Liver (tissue), 9 donors: ENCODE data around the gene KIAA0930. TPM values are rescaled to one million over a fixed set of nuclear protein-coding genes. Genes with fewer than 3 reads are reported as not detected.

Source experiments
- DNase-seq: peaks from one replicate; pipeline ENCODE4 v3.0.0-alpha.2; 2017; ENCODE audit warnings: low spot score
- H3K27ac ChIP-seq, 2 donors: one replicate each; pipeline ENCODE4 v1.7.0; 2013; ENCODE audit warnings: inconsistent platforms in 2 of 2, low read length in 2 of 2, control low read depth in 1 of 2, low read depth in 1 of 2, mild to moderate bottlenecking in 1 of 2
- H3K27me3 ChIP-seq, 4 donors: one replicate each; pipeline versions ENCODE4 v1.6.1 to v1.7.0; 2013; ENCODE audit warnings: low read length in 3 of 4, inconsistent platforms in 1 of 4, mild to moderate bottlenecking in 1 of 4, moderate library complexity in 1 of 4; ENCODE audit not compliant: control insufficient read depth in 4 of 4, insufficient read depth in 4 of 4
- H3K36me3 ChIP-seq, 4 donors: one replicate each; pipeline versions ENCODE4 v1.6.1 to v1.7.0; 2013; ENCODE audit warnings: low read length in 3 of 4, mild to moderate bottlenecking in 3 of 4, low read depth in 1 of 4, moderate library complexity in 1 of 4; ENCODE audit not compliant: control insufficient read depth in 4 of 4, insufficient read depth in 3 of 4
- H3K4me1 ChIP-seq, 4 donors: one replicate each; pipeline versions ENCODE4 v1.6.1 to v1.7.0; 2013; ENCODE audit warnings: low read length in 3 of 4, mild to moderate bottlenecking in 3 of 4, moderate library complexity in 1 of 4; ENCODE audit not compliant: control insufficient read depth in 4 of 4, insufficient read depth in 4 of 4
- H3K4me3 ChIP-seq, 3 donors: one replicate each; pipeline versions ENCODE4 v1.6.1 to v1.7.0; 2013; ENCODE audit warnings: low read length in 3 of 3, control low read depth in 1 of 3, low read depth in 1 of 3, mild to moderate bottlenecking in 1 of 3
- H3K9ac ChIP-seq, 2 donors: one replicate each; pipeline ENCODE4 v1.7.0; 2013; ENCODE audit warnings: low read length in 2 of 2, mild to moderate bottlenecking in 2 of 2, moderate library complexity in 2 of 2, control low read depth in 1 of 2, low read depth in 1 of 2
- H3K9me3 ChIP-seq, 4 donors: one replicate each; pipeline versions ENCODE4 v1.6.1 to v1.7.0; 2013; ENCODE audit warnings: low read length in 3 of 4; ENCODE audit not compliant: control insufficient read depth in 4 of 4
- EGR1 ChIP-seq, 2 donors: IDR thresholded peaks; 2 replicates each; pipeline ENCODE4 v1.6.1; 2016 to 2018; ENCODE audit warnings: antibody characterized with exemption in 2 of 2, low read depth in 2 of 2
- FOXA1 ChIP-seq: IDR thresholded peaks from 2 replicates; pipeline ENCODE4 v1.6.1; 2016; ENCODE audit warnings: antibody characterized with exemption
- FOXA2 ChIP-seq: IDR thresholded peaks from 2 replicates; pipeline ENCODE4 v1.6.1; 2016; ENCODE audit warnings: antibody characterized with exemption
- GABPA ChIP-seq, 2 donors: IDR thresholded peaks in 1 of 2; conservative IDR thresholded peaks in 1 of 2; 2 replicates each; pipeline ENCODE4 v1.6.1; 2016; ENCODE audit warnings: antibody characterized with exemption in 2 of 2, mild to moderate bottlenecking in 1 of 2, moderate library complexity in 1 of 2
- HNF4A ChIP-seq, 2 donors: conservative IDR thresholded peaks; 2 replicates each; pipeline ENCODE4 v1.6.1; 2016; ENCODE audit warnings: antibody characterized with exemption in 2 of 2, mild to moderate bottlenecking in 2 of 2
- HNF4G ChIP-seq: IDR thresholded peaks from 2 replicates; pipeline ENCODE4 v1.6.1; 2016; ENCODE audit warnings: antibody characterized with exemption
- JUND ChIP-seq, 2 donors: IDR thresholded peaks; 2 replicates each; pipeline ENCODE4 v1.6.1; 2016; ENCODE audit warnings: antibody characterized with exemption in 2 of 2
- NR2F2 ChIP-seq: IDR thresholded peaks from 2 replicates; pipeline ENCODE4 v1.6.1; 2016; ENCODE audit warnings: antibody characterized with exemption
- RAD21 ChIP-seq, 2 donors: IDR thresholded peaks; 2 replicates each; pipeline ENCODE4 v1.6.1; 2016; ENCODE audit warnings: antibody characterized with exemption in 2 of 2, mild to moderate bottlenecking in 2 of 2
- SP1 ChIP-seq: IDR thresholded peaks from 2 replicates; pipeline ENCODE4 v1.6.1; 2018; ENCODE audit warnings: antibody characterized with exemption, mild to moderate bottlenecking
- TAF1 ChIP-seq: conservative IDR thresholded peaks from 2 replicates; pipeline ENCODE4 v1.6.1; 2016; ENCODE audit warnings: antibody characterized with exemption, mild to moderate bottlenecking
- YY1 ChIP-seq: IDR thresholded peaks from 2 replicates; pipeline ENCODE4 v1.6.1; 2016; ENCODE audit warnings: antibody characterized with exemption, mild to moderate bottlenecking
- WGBS: extraction: QIAGEN DNeasy Blood & Tissue Kit; methylation state at CpG from one replicate; pipeline ENCODE4 v1.1.7; 2013; 5-methylcytosine and 5-hydroxymethylcytosine counted together
- polyA plus RNA-seq, 2 donors: library from polyadenylated mRNA; stranded (reverse) in 1 of 2; unstranded in 1 of 2; fragments of 200-250 nt in 1 of 2; fragments of >200 nt in 1 of 2; fragmentation: Nextera tagmentation in 1 of 2; extraction: Ambion mirVana in 1 of 2; gene quantifications; one replicate each; pipeline versions ENCODE4 v1.2.1 to v1.2.3, GENCODE V29; 2013 to 2015
- total RNA-seq, 2 donors: library from RNA; depleted of rRNA; stranded (reverse); fragments of >200 nt; gene quantifications; one replicate each; pipeline ENCODE4 v1.2.3, GENCODE V29; 2014
- TF ChIP-seq, protein P1 (sequence below): IDR thresholded peaks from 2 replicates; pipeline ENCODE4 v1.6.1; 2016; ENCODE audit warnings: antibody characterized with exemption, mild to moderate bottlenecking
- TF ChIP-seq, protein P2 (sequence below): IDR thresholded peaks from 2 replicates; pipeline ENCODE4 v1.6.1; 2016; ENCODE audit warnings: antibody characterized with exemption
- TF ChIP-seq, protein P3 (sequence below): IDR thresholded peaks from 2 replicates; pipeline ENCODE4 v1.6.1; 2016; ENCODE audit warnings: antibody characterized with exemption
- TF ChIP-seq, protein P4 (sequence below): fragments of 150-350 bp; IDR thresholded peaks from 2 replicates; pipeline ENCODE4 v1.5.1; 2017; ENCODE audit warnings: improper control_type of control experiment, low read depth, low read length; ENCODE audit not compliant: missing input control
- TF ChIP-seq, protein P5 (sequence below): IDR thresholded peaks from 2 replicates; pipeline ENCODE4 v1.6.1; 2016; ENCODE audit warnings: antibody characterized with exemption
- donor health status: healthy.
- donor health status: healthy.
- donor health status: healthy.
- donor health status: healthy.
- donor health status: healthy.

Gene KIAA0930
- total and polyA plus RNA-seq, 4 donors: 6.1 to 30.0 (median 17.6) TPM

DNA sequence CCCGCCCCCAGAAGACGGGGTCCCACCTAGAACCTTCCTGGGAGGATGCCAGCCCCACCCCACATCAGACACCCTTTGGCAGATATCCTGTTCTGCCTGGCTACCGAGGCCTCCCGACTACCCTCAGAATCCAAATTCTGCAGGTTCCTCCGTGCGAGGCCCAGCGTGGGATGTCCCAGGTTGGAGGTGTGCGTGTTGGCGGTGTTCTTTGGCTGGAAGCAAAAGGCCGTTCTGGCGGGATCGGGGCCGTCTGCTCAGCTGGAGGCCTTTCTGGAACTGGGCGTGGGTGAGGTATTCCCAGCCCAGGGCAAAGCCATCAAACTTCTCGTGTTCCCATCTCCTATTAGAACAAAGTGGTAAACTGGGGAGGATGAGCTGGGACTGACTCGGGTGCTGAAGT lies 44.4 kb downstream of the KIAA0930 start:
- 96% methylated on average over 16 of the region's 16 CpGs for WGBS
- no peak for DNase-seq
- no peak overlapping the region for H3K27ac ChIP-seq
- no peaks in the 10 kb centered on the region for H3K4me1 ChIP-seq
- no peaks in the 10 kb centered on the region for H3K9me3 ChIP-seq
- H3K27me3 ChIP-seq: no peaks in the 10 kb centered on the region
- H3K4me3 ChIP-seq: no peak overlapping the region
- H3K36me3 ChIP-seq: peaks cover 7 to 49% (median 22%) of the 10 kb centered on the region in 4 donors
- no peak for TF ChIP-seq TAF1
- no peak for TF ChIP-seq FOXA2
- TF ChIP-seq, protein P1, sequence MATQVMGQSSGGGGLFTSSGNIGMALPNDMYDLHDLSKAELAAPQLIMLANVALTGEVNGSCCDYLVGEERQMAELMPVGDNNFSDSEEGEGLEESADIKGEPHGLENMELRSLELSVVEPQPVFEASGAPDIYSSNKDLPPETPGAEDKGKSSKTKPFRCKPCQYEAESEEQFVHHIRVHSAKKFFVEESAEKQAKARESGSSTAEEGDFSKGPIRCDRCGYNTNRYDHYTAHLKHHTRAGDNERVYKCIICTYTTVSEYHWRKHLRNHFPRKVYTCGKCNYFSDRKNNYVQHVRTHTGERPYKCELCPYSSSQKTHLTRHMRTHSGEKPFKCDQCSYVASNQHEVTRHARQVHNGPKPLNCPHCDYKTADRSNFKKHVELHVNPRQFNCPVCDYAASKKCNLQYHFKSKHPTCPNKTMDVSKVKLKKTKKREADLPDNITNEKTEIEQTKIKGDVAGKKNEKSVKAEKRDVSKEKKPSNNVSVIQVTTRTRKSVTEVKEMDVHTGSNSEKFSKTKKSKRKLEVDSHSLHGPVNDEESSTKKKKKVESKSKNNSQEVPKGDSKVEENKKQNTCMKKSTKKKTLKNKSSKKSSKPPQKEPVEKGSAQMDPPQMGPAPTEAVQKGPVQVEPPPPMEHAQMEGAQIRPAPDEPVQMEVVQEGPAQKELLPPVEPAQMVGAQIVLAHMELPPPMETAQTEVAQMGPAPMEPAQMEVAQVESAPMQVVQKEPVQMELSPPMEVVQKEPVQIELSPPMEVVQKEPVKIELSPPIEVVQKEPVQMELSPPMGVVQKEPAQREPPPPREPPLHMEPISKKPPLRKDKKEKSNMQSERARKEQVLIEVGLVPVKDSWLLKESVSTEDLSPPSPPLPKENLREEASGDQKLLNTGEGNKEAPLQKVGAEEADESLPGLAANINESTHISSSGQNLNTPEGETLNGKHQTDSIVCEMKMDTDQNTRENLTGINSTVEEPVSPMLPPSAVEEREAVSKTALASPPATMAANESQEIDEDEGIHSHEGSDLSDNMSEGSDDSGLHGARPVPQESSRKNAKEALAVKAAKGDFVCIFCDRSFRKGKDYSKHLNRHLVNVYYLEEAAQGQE: no peak
- TF ChIP-seq, protein P2, sequence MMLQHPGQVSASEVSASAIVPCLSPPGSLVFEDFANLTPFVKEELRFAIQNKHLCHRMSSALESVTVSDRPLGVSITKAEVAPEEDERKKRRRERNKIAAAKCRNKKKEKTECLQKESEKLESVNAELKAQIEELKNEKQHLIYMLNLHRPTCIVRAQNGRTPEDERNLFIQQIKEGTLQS: no peak
- no peak for TF ChIP-seq HNF4A (conservative IDR thresholded peaks at IDR 0.05)
- no peak for TF ChIP-seq HNF4G
- no peak for TF ChIP-seq EGR1 (IDR thresholded peaks at IDR 0.05; ENCODE audit: low read depth in 2 of 2)
- TF ChIP-seq, protein P3, sequence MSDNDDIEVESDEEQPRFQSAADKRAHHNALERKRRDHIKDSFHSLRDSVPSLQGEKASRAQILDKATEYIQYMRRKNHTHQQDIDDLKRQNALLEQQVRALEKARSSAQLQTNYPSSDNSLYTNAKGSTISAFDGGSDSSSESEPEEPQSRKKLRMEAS: no peak
- TF ChIP-seq GABPA (IDR thresholded peaks at IDR 0.05 in 1 of 2, conservative IDR thresholded peaks at IDR 0.05 in 1 of 2): no peak
- TF ChIP-seq SP1: no peak
- TF ChIP-seq, protein P4, sequence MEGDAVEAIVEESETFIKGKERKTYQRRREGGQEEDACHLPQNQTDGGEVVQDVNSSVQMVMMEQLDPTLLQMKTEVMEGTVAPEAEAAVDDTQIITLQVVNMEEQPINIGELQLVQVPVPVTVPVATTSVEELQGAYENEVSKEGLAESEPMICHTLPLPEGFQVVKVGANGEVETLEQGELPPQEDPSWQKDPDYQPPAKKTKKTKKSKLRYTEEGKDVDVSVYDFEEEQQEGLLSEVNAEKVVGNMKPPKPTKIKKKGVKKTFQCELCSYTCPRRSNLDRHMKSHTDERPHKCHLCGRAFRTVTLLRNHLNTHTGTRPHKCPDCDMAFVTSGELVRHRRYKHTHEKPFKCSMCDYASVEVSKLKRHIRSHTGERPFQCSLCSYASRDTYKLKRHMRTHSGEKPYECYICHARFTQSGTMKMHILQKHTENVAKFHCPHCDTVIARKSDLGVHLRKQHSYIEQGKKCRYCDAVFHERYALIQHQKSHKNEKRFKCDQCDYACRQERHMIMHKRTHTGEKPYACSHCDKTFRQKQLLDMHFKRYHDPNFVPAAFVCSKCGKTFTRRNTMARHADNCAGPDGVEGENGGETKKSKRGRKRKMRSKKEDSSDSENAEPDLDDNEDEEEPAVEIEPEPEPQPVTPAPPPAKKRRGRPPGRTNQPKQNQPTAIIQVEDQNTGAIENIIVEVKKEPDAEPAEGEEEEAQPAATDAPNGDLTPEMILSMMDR: no peak
- no peak for TF ChIP-seq RAD21 (IDR thresholded peaks at IDR 0.05)
- H3K9ac ChIP-seq: no peak overlapping the region

DNA sequence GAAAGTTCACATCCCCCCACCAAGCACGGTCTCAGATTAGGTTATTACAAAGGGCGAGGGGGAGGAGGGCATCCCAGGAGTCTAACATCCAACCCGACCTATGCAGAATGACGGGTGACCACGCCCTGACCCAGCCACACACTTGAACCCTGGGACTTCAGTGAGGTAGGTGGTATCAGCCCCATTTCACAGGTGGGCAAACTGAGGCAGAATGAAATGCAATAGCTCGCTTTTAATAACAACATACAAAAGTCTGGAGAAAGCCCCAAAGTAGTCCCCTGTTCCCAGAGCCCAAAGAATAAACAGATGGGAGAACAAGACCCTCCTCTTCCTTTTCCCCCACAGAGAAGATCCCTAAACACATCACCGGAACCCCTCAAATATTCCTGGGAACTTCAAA lies 45.1 kb downstream of the KIAA0930 start:
- DNase-seq: no peak
- Histone ChIP-seq H3K4me3 (no peak overlapping the region), H3K9ac (no peak overlapping the region), H3K4me1 (no peaks in the 10 kb centered on the region), H3K9me3 (no peaks in the 10 kb centered on the region), H3K27ac (no peak overlapping the region), H3K36me3 (peaks cover 7 to 42% (median 21%) of the 10 kb centered on the region in 4 donors), H3K27me3 (no peaks in the 10 kb centered on the region)
- WGBS: 93% methylated on average over 7 of the region's 7 CpGs
- TF ChIP-seq FOXA1: no peak
- no peak for TF ChIP-seq HNF4G
- no peak for TF ChIP-seq YY1
- no peak for TF ChIP-seq GABPA (IDR thresholded peaks at IDR 0.05 in 1 of 2, conservative IDR thresholded peaks at IDR 0.05 in 1 of 2)
- TF ChIP-seq RAD21 (IDR thresholded peaks at IDR 0.05): no peak
- TF ChIP-seq EGR1 (IDR thresholded peaks at IDR 0.05; ENCODE audit: low read depth in 2 of 2): no peak
- no peak for TF ChIP-seq FOXA2
- TF ChIP-seq JUND (IDR thresholded peaks at IDR 0.05): no peak
- TF ChIP-seq NR2F2: no peak
- TF ChIP-seq SP1: no peak
- TF ChIP-seq, protein P2: no peak
- TF ChIP-seq TAF1: no peak
- TF ChIP-seq, protein P4: no peak
- no peak for TF ChIP-seq HNF4A (conservative IDR thresholded peaks at IDR 0.05)
- TF ChIP-seq, protein P1: no peak
- TF ChIP-seq, protein P5, sequence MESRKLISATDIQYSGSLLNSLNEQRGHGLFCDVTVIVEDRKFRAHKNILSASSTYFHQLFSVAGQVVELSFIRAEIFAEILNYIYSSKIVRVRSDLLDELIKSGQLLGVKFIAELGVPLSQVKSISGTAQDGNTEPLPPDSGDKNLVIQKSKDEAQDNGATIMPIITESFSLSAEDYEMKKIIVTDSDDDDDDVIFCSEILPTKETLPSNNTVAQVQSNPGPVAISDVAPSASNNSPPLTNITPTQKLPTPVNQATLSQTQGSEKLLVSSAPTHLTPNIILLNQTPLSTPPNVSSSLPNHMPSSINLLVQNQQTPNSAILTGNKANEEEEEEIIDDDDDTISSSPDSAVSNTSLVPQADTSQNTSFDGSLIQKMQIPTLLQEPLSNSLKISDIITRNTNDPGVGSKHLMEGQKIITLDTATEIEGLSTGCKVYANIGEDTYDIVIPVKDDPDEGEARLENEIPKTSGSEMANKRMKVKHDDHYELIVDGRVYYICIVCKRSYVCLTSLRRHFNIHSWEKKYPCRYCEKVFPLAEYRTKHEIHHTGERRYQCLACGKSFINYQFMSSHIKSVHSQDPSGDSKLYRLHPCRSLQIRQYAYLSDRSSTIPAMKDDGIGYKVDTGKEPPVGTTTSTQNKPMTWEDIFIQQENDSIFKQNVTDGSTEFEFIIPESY: no peak
